Ovary (tissue), 3 donors: ENCODE data around the gene RDX.

Source experiments
- CTCF ChIP-seq, 3 donors: fragments of 450-650 bp in 2 of 3; fragments of 200-600 bp in 1 of 3; IDR thresholded peaks; one replicate each; pipeline versions ENCODE4 v1.5.1 to v1.8.0; 2016 to 2022; ENCODE audit warnings: antibody characterized with exemption in 3 of 3, mild to moderate bottlenecking in 1 of 3
- EP300 ChIP-seq: sonication (generic); formaldehyde crosslinking; IDR thresholded peaks from one replicate; pipeline ENCODE4 v1.6.1; 2017; ENCODE audit warnings: antibody characterized with exemption
- POLR2A ChIP-seq: fragments of 450-650 bp; IDR thresholded peaks from one replicate; pipeline ENCODE4 v1.6.1; 2017; ENCODE audit warnings: antibody characterized with exemption, mild to moderate bottlenecking, moderate library complexity
- donor health status: DM: no; HTN: no; CAD: no.

GRCh38 chr11:110295531-110296225, 736 bp downstream of the RDX start:
- TF ChIP-seq POLR2A (peak; percentile 11), CTCF (IDR thresholded peaks at IDR 0.05) (no peak), EP300 (no peak)
